ENCODE measurements around the gene UBASH3A. TPM values are rescaled to one million over a fixed set of nuclear protein-coding genes. Genes with fewer than 3 reads are reported as not detected.

Gene UBASH3A
- total RNA-seq, 1 donor from 2014 or later: not detected

DNA sequence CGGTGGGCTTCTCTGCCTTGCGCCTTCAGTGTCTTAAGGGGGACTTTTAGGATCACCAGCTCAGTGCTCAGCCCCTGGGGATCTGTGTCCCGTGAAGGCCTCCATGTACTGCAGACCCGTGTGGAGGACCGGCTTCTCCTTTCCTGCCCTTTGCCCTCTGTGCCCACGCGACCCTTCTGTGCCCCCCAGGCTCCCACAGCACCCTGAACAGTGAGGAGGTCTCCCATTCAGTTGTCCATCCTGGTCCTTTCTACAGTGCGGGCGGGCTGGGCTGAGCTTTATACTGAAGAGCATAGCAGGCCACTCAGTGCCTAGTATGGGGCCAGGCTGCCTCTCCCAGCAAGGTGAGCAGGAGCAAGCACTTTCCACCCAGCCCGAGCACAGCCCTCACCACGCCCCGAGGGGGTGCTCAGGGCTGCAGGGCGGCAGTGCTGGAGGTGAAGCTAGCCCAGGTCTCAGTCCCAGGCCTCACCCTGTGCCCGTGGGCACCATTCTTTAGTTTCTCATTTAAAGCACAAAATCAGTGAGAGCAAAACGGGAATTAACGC, 29.7 kb upstream of the UBASH3A start:
- Mint-ChIP-seq H3K36me3 (ENCODE audit: unreplicated experiment) (peaks cover 3% of the 10 kb centered on the region), H3K4me1 (ENCODE audit: low read depth, unreplicated experiment) (peaks cover 3% of the 10 kb centered on the region), H3K4me3 (ENCODE audit: unreplicated experiment) (no peak overlapping the region), H3K9me3 (ENCODE audit: unreplicated experiment) (peaks cover 3% of the 10 kb centered on the region), H3K27ac (ENCODE audit: unreplicated experiment) (no peak overlapping the region), H3K27me3 (ENCODE audit: unreplicated experiment) (peaks cover 6% of the 10 kb centered on the region)
- TF ChIP-seq CTCF (IDR thresholded peaks at IDR 0.05; ENCODE audit: partially characterized antibody, unreplicated experiment): no peak
- DNase-seq: peak; percentile 10

- no peak for TF ChIP-seq CTCF (IDR thresholded peaks at IDR 0.05; ENCODE audit: partially characterized antibody, unreplicated experiment)
- peaks cover 3% of the 10 kb centered on the region for H3K36me3 Mint-ChIP-seq (ENCODE audit: unreplicated experiment)
- peaks cover 3% of the 10 kb centered on the region for H3K4me1 Mint-ChIP-seq (ENCODE audit: low read depth, unreplicated experiment)
- H3K27me3 Mint-ChIP-seq (ENCODE audit: unreplicated experiment): peaks cover 6% of the 10 kb centered on the region
- DNase-seq: no peak
- peaks cover 3% of the 10 kb centered on the region for H3K9me3 Mint-ChIP-seq (ENCODE audit: unreplicated experiment)
- no peak overlapping the region for H3K4me3 Mint-ChIP-seq (ENCODE audit: unreplicated experiment)
- no peak overlapping the region for H3K27ac Mint-ChIP-seq (ENCODE audit: unreplicated experiment)
Observed at GRCh38 chr21:42374457-42374856, 29.2 kb upstream of the UBASH3A start.

DNA sequence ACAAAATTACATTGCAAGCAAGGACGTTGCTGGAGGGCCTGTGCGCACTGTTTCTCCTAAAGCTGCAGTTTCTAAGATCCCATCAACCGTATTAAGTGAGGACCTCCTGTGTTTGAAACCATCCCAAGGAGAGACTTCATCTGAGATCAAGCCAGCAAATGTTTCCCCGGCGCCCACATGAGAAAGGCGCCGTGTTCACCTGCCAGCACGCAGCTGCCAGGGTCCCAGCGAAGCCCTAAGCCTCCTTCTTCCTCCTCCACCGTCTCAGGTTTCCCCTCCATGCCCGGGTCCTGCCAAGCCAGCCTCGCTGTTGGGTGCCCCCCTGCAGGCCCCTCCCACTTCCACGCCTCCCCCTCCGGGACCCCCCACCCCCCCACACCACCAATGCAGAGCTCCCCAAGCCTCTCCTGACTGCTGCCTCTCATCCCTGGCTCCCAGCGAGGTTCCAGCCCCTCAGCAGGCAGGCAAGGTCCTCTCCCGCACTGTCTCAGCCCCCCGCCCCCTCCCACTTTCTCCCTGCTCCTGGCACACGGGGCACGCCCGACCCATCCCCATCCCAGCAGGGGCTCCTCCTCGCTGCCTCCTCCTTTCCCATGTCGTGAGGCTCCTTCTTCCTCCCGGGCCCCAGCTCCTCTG, 28.7 kb upstream of the UBASH3A start:
- Mint-ChIP-seq H3K4me1 (ENCODE audit: low read depth, unreplicated experiment) (peaks cover 3% of the 10 kb centered on the region), H3K9me3 (ENCODE audit: unreplicated experiment) (peaks cover 3% of the 10 kb centered on the region), H3K4me3 (ENCODE audit: unreplicated experiment) (no peak overlapping the region), H3K36me3 (ENCODE audit: unreplicated experiment) (peaks cover 3% of the 10 kb centered on the region), H3K27me3 (ENCODE audit: unreplicated experiment) (peaks cover 6% of the 10 kb centered on the region), H3K27ac (ENCODE audit: unreplicated experiment) (no peak overlapping the region)
- TF ChIP-seq CTCF (IDR thresholded peaks at IDR 0.05; ENCODE audit: partially characterized antibody, unreplicated experiment): no peak
- DNase-seq: peak; percentile 6

DNA sequence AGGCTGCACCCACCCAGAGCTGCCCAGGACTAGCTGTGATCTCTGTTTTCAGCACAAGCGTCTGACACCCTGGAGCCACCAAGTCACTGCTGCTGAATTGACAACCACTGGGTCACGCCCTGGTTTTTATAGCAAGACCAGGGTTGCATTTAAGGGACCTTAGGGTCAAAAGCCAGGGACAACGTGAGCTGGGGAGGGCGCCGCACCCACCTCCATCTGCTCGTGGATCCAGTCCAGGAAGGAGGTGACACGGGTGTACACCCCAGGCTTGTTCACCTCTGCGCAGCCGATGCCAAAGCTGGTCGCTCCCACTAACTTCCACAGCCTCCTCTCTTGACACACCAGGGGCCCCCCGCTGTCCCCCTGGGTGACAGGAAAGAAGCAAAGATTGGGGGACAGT, 28.2 kb upstream of the UBASH3A start:
- Mint-ChIP-seq H3K27me3 (ENCODE audit: unreplicated experiment) (peaks cover 6% of the 10 kb centered on the region), H3K36me3 (ENCODE audit: unreplicated experiment) (peaks cover 3% of the 10 kb centered on the region), H3K4me3 (ENCODE audit: unreplicated experiment) (no peak overlapping the region), H3K9me3 (ENCODE audit: unreplicated experiment) (peaks cover 3% of the 10 kb centered on the region), H3K4me1 (ENCODE audit: low read depth, unreplicated experiment) (peaks cover 3% of the 10 kb centered on the region), H3K27ac (ENCODE audit: unreplicated experiment) (no peak overlapping the region)
- no peak for DNase-seq
- TF ChIP-seq CTCF (IDR thresholded peaks at IDR 0.05; ENCODE audit: partially characterized antibody, unreplicated experiment): no peak

DNA sequence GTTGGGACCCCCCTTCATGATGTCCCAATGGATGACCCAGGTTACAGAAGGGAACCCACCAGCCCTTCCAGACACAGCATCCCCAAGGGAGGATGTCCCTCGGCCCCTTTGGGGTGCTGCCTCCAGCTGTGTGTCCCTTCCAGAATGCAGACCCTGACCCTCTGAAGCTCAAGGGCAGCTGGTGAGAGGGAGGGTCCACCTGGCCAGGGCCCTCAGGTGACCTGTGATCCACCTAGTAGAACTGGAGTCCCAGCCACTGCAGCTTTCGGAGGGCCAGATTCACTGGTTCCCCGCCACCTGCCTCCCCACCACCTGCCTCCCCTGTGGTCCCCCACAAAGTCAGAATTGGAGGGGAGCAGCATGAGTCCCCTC, 27.8 kb upstream of the UBASH3A start:
- no peak for TF ChIP-seq CTCF (IDR thresholded peaks at IDR 0.05; ENCODE audit: partially characterized antibody, unreplicated experiment)
- Mint-ChIP-seq H3K9me3 (ENCODE audit: unreplicated experiment) (peaks cover 1% of the 10 kb centered on the region), H3K27ac (ENCODE audit: unreplicated experiment) (no peak overlapping the region), H3K36me3 (ENCODE audit: unreplicated experiment) (peaks cover 3% of the 10 kb centered on the region), H3K4me1 (ENCODE audit: low read depth, unreplicated experiment) (peaks cover 3% of the 10 kb centered on the region), H3K4me3 (ENCODE audit: unreplicated experiment) (no peak overlapping the region), H3K27me3 (ENCODE audit: unreplicated experiment) (peaks cover 6% of the 10 kb centered on the region)
- no peak for DNase-seq
